Fibroblast of lung (primary cell): ENCODE measurements around the gene BTN2A1. TPM values are rescaled to one million over a fixed set of nuclear protein-coding genes. Genes with fewer than 3 reads are reported as not detected.

Source experiments
- DNase-seq, 2 donors: peaks; one replicate each; pipeline versions ENCODE4 v3.0.0 to v3.0.0-alpha.2; 2010; ENCODE audit warnings: low read depth in 2 of 2
- H2AFZ ChIP-seq: 2 replicates; pipeline ENCODE4 v1.5.1; 2012; ENCODE audit warnings: low read length, control low read depth, inconsistent platforms
- H3K27ac ChIP-seq: 2 replicates; pipeline ENCODE4 v1.5.1; 2011; ENCODE audit warnings: low read length, control low read depth; ENCODE audit not compliant: insufficient read depth
- H3K27me3 ChIP-seq: 2 replicates; pipeline ENCODE4 v1.5.1; 2011; ENCODE audit warnings: mild to moderate bottlenecking, low read length; ENCODE audit not compliant: control insufficient read depth, insufficient read depth
- H3K36me3 ChIP-seq: 2 replicates; pipeline ENCODE4 v1.5.1; 2011; ENCODE audit warnings: low read length; ENCODE audit not compliant: control insufficient read depth, insufficient read depth
- H3K4me1 ChIP-seq: 2 replicates; pipeline ENCODE4 v1.5.1; 2011; ENCODE audit warnings: low read length; ENCODE audit not compliant: control insufficient read depth, insufficient read depth; ENCODE audit errors: extremely low read depth
- H3K4me2 ChIP-seq: 2 replicates; pipeline ENCODE4 v1.5.1; 2011; ENCODE audit warnings: low read length, control low read depth; ENCODE audit not compliant: insufficient read depth; ENCODE audit errors: extremely low read depth
- H3K4me3 ChIP-seq, 4 experiments: fragments of 200-600 bp in 1 of 4; sonication (generic) in 1 of 4; replicated peaks in 1 of 4; 2 replicates each; pipeline ENCODE4 v1.5.1; 2011 to 2016; ENCODE audit warnings: low read length in 4 of 4, low read depth in 3 of 4, mild to moderate bottlenecking in 3 of 4, control low read depth in 2 of 4, inconsistent platforms in 1 of 4, mixed read lengths in 1 of 4; ENCODE audit not compliant: insufficient read depth in 1 of 4; ENCODE audit errors: control extremely low read depth in 1 of 4
- H3K79me2 ChIP-seq: 2 replicates; pipeline ENCODE4 v1.5.1; 2012; ENCODE audit warnings: mild to moderate bottlenecking, low read length, inconsistent platforms; ENCODE audit not compliant: control insufficient read depth, insufficient read depth
- H3K9ac ChIP-seq: 2 replicates; pipeline ENCODE4 v1.5.1; 2011; ENCODE audit warnings: mild to moderate bottlenecking, low read length, control low read depth; ENCODE audit not compliant: insufficient read depth
- H3K9me3 ChIP-seq: 2 replicates; pipeline ENCODE4 v1.5.1; 2012; ENCODE audit warnings: low read depth, low read length; ENCODE audit not compliant: control insufficient read depth, insufficient read depth
- H4K20me1 ChIP-seq: 2 replicates; pipeline ENCODE4 v1.5.1; 2011; ENCODE audit warnings: low read length; ENCODE audit not compliant: control insufficient read depth, insufficient read depth; ENCODE audit errors: extremely low read depth
- EZH2 ChIP-seq: IDR thresholded peaks from 2 replicates; pipeline ENCODE4 v1.5.1; 2012; ENCODE audit warnings: low read length, control low read depth, mild to moderate bottlenecking; ENCODE audit errors: missing control alignments
- polyA plus RNA-seq, 2 donors: library from polyadenylated mRNA; depleted of rRNA in 1 of 2; stranded (reverse) in 1 of 2; unstranded in 1 of 2; fragments of >200 nt; gene quantifications; 2 replicates each; pipeline ENCODE4 v1.2.1, GENCODE V29; 2011 to 2012; ENCODE audit warnings: missing spikeins in 1 of 2
- total RNA-seq: library from RNA; depleted of rRNA; stranded (reverse); fragments of >200 nt; gene quantifications from 2 replicates; pipeline ENCODE4 v1.2.1, GENCODE V29; 2014
- TF ChIP-seq, protein P1 (sequence below), 2 donors: IDR thresholded peaks in 1 of 2; conservative IDR thresholded peaks in 1 of 2; 1 replicate in 1 of 2; 2 replicates in 1 of 2; pipeline ENCODE4 v1.5.1; 2011 to 2012; ENCODE audit warnings: low read length in 2 of 2, control low read depth in 1 of 2, inconsistent platforms in 1 of 2, low read depth in 1 of 2, mild to moderate bottlenecking in 1 of 2

Gene BTN2A1
- total and polyA plus RNA-seq, 2 donors (not counting 1 experiment from before 2014, with no cell fraction given) = 14.9 to 26.4 TPM

DNA sequence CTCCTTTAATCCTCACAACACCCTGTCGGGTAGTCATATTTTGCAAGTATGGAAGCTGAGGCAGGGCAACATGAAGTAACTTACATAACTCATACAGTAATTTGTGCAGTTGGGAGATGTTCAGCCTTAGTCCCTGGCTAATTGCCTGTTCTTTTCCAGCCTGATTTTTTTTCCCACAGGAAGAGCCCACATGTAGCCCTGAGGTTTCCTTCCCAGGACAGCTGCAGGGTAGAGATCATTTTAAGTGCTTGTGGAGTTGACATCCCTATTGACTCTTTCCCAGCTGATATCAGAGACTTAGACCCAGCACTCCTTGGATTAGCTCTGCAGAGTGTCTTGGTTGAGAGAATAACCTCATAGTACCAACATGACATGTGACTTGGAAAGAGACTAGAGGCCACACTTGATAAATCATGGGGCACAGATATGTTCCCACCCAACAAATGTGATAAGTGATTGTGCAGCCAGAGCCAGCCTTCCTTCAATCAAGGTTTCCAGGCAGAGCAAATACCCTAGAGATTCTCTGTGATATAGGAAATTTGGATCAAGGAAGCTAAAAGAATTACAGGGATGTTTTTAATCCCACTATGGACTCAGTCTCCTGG is 5.0 kb upstream of the BTN2A1 start:
- no peak for TF ChIP-seq EZH2
- TF ChIP-seq, protein P1, sequence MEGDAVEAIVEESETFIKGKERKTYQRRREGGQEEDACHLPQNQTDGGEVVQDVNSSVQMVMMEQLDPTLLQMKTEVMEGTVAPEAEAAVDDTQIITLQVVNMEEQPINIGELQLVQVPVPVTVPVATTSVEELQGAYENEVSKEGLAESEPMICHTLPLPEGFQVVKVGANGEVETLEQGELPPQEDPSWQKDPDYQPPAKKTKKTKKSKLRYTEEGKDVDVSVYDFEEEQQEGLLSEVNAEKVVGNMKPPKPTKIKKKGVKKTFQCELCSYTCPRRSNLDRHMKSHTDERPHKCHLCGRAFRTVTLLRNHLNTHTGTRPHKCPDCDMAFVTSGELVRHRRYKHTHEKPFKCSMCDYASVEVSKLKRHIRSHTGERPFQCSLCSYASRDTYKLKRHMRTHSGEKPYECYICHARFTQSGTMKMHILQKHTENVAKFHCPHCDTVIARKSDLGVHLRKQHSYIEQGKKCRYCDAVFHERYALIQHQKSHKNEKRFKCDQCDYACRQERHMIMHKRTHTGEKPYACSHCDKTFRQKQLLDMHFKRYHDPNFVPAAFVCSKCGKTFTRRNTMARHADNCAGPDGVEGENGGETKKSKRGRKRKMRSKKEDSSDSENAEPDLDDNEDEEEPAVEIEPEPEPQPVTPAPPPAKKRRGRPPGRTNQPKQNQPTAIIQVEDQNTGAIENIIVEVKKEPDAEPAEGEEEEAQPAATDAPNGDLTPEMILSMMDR (conservative IDR thresholded peaks at IDR 0.05 in 1 of 2, IDR thresholded peaks at IDR 0.05 in 1 of 2; ENCODE audit: low read depth in 1 of 2, low read length in 2 of 2) = no peak
- H4K20me1 ChIP-seq = no peaks in the 10 kb centered on the region
- no peak for DNase-seq
- no peaks in the 10 kb centered on the region for H3K27me3 ChIP-seq
- H3K4me3 ChIP-seq = no peak overlapping the region
- H3K9ac ChIP-seq = no peak overlapping the region
- H3K36me3 ChIP-seq = no peaks in the 10 kb centered on the region
- H3K4me1 ChIP-seq = peaks cover 5% of the 10 kb centered on the region
- H3K79me2 ChIP-seq = no peaks in the 10 kb centered on the region
- no peak overlapping the region for H3K4me2 ChIP-seq
- H2AFZ ChIP-seq = no peak overlapping the region
- H3K27ac ChIP-seq = no peak overlapping the region
- H3K9me3 ChIP-seq = no peaks in the 10 kb centered on the region

DNA sequence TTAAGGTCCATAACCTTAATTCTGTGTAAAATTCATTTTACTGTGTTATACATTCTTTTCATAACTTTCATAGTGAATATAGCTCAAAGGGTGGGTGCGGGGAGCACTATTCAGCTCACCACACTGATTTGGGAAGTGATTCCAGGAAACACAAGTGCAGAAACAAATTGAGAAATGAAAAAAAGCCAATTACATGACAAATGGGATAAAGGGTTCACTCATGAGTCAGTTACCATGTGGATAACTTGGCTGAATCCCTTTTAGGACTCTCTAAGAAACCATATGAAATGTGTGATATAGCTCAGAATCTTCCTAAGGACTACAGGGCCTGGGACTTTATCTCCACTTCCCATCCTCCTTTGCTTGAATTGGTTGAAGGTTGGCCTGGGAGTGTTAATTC is 3.1 kb upstream of the BTN2A1 start:
- H3K4me1 ChIP-seq = peaks cover 5% of the 10 kb centered on the region
- no peaks in the 10 kb centered on the region for H4K20me1 ChIP-seq
- DNase-seq = peak; percentile 48 to 55
- H3K27ac ChIP-seq = no peak overlapping the region
- TF ChIP-seq, protein P1 (conservative IDR thresholded peaks at IDR 0.05 in 1 of 2, IDR thresholded peaks at IDR 0.05 in 1 of 2; ENCODE audit: low read depth in 1 of 2, low read length in 2 of 2) = no peak
- TF ChIP-seq EZH2 = no peak
- no peaks in the 10 kb centered on the region for H3K9me3 ChIP-seq
- no peaks in the 10 kb centered on the region for H3K27me3 ChIP-seq
- peaks cover 18% of the 10 kb centered on the region for H3K79me2 ChIP-seq
- no peak overlapping the region for H3K9ac ChIP-seq
- peaks cover 4% of the 10 kb centered on the region for H3K36me3 ChIP-seq
- no peak overlapping the region for H2AFZ ChIP-seq
- no peak overlapping the region for H3K4me3 ChIP-seq
- no peak overlapping the region for H3K4me2 ChIP-seq

DNA sequence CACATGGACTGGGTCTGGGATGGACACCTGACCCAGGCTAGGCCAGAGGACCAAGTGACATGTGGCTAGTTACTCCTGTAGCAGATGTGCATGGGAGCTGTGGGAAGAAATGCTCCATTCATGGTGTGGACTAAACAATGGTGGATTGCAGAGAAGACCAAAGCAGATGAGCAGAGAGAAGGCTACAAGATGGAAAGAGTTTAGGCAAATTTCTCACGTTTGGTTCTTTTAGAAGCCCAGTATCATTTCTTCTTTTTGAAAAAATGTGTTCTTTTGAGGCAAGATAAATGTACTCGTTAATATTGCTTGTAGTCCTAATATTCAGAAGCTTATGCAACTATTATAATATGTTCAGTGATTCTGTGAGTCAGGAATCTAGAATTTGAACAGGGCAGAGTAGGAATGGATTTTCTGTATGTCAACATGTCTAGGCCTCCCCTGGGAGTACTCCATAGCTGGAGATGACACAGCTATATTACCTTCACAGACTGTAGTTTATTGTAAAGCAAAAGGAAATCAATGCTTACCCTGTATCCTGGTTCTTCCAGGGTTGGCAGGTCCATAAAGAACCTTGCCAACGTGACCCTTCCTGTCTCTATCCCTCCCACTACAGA is 2.3 kb upstream of the BTN2A1 start:
- H3K9me3 ChIP-seq = no peaks in the 10 kb centered on the region
- peaks cover 5% of the 10 kb centered on the region for H3K4me1 ChIP-seq
- no peak for TF ChIP-seq EZH2
- TF ChIP-seq, protein P1 (conservative IDR thresholded peaks at IDR 0.05 in 1 of 2, IDR thresholded peaks at IDR 0.05 in 1 of 2; ENCODE audit: low read depth in 1 of 2, low read length in 2 of 2) = no peak
- H3K36me3 ChIP-seq = peaks cover 5% of the 10 kb centered on the region
- no peaks in the 10 kb centered on the region for H4K20me1 ChIP-seq
- no peak overlapping the region for H3K27ac ChIP-seq
- no peak for DNase-seq
- no peak overlapping the region for H2AFZ ChIP-seq
- H3K4me2 ChIP-seq = no peak overlapping the region
- H3K79me2 ChIP-seq = peaks cover 25% of the 10 kb centered on the region
- H3K9ac ChIP-seq = no peak overlapping the region
- H3K27me3 ChIP-seq = no peaks in the 10 kb centered on the region
- H3K4me3 ChIP-seq = no peak overlapping the region
